ENCODE measurements around the gene MAPK8IP2.
"Not testable (repeated sequence)": the region's sequence is repeated elsewhere in the genome, so short reads cannot be mapped to it uniquely, and the experiment has no call there.

- not testable (repeated sequence) for TF ChIP-seq FOXM1 (IDR thresholded peaks at IDR 0.05; ENCODE audit: low read depth, low read length); CREB1 (IDR thresholded peaks at IDR 0.05; ENCODE audit: low read depth); POLR2AphosphoS5 (IDR thresholded peaks at IDR 0.05; ENCODE audit: low read length); SREBF2 (IDR thresholded peaks at IDR 0.05; ENCODE audit: low read length); SMC3 (IDR thresholded peaks at IDR 0.05; ENCODE audit: borderline replicate concordance, low read length)
- TF ChIP-seq, protein P1, sequence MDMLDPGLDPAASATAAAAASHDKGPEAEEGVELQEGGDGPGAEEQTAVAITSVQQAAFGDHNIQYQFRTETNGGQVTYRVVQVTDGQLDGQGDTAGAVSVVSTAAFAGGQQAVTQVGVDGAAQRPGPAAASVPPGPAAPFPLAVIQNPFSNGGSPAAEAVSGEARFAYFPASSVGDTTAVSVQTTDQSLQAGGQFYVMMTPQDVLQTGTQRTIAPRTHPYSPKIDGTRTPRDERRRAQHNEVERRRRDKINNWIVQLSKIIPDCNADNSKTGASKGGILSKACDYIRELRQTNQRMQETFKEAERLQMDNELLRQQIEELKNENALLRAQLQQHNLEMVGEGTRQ (IDR thresholded peaks at IDR 0.05; ENCODE audit: borderline replicate concordance, low read depth, low read length), result not testable (repeated sequence)
- TF ChIP-seq, protein P2, sequence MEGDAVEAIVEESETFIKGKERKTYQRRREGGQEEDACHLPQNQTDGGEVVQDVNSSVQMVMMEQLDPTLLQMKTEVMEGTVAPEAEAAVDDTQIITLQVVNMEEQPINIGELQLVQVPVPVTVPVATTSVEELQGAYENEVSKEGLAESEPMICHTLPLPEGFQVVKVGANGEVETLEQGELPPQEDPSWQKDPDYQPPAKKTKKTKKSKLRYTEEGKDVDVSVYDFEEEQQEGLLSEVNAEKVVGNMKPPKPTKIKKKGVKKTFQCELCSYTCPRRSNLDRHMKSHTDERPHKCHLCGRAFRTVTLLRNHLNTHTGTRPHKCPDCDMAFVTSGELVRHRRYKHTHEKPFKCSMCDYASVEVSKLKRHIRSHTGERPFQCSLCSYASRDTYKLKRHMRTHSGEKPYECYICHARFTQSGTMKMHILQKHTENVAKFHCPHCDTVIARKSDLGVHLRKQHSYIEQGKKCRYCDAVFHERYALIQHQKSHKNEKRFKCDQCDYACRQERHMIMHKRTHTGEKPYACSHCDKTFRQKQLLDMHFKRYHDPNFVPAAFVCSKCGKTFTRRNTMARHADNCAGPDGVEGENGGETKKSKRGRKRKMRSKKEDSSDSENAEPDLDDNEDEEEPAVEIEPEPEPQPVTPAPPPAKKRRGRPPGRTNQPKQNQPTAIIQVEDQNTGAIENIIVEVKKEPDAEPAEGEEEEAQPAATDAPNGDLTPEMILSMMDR (IDR thresholded peaks at IDR 0.05 in 2 of 3, conservative IDR thresholded peaks at IDR 0.05 in 1 of 3; ENCODE audit: control insufficient read depth in 2 of 3, extremely low read depth in 1 of 3, insufficient read depth in 1 of 3, low read depth in 3 of 3, low read length in 3 of 3), result not testable (repeated sequence)
- TF ChIP-seq, protein P3, sequence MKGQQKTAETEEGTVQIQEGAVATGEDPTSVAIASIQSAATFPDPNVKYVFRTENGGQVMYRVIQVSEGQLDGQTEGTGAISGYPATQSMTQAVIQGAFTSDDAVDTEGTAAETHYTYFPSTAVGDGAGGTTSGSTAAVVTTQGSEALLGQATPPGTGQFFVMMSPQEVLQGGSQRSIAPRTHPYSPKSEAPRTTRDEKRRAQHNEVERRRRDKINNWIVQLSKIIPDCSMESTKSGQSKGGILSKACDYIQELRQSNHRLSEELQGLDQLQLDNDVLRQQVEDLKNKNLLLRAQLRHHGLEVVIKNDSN (IDR thresholded peaks at IDR 0.05; ENCODE audit: borderline replicate concordance, extremely low read length, insufficient read depth, low read depth, low read length), result not testable (repeated sequence)
- TF ChIP-seq, protein P4, sequence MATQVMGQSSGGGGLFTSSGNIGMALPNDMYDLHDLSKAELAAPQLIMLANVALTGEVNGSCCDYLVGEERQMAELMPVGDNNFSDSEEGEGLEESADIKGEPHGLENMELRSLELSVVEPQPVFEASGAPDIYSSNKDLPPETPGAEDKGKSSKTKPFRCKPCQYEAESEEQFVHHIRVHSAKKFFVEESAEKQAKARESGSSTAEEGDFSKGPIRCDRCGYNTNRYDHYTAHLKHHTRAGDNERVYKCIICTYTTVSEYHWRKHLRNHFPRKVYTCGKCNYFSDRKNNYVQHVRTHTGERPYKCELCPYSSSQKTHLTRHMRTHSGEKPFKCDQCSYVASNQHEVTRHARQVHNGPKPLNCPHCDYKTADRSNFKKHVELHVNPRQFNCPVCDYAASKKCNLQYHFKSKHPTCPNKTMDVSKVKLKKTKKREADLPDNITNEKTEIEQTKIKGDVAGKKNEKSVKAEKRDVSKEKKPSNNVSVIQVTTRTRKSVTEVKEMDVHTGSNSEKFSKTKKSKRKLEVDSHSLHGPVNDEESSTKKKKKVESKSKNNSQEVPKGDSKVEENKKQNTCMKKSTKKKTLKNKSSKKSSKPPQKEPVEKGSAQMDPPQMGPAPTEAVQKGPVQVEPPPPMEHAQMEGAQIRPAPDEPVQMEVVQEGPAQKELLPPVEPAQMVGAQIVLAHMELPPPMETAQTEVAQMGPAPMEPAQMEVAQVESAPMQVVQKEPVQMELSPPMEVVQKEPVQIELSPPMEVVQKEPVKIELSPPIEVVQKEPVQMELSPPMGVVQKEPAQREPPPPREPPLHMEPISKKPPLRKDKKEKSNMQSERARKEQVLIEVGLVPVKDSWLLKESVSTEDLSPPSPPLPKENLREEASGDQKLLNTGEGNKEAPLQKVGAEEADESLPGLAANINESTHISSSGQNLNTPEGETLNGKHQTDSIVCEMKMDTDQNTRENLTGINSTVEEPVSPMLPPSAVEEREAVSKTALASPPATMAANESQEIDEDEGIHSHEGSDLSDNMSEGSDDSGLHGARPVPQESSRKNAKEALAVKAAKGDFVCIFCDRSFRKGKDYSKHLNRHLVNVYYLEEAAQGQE (IDR thresholded peaks at IDR 0.05; ENCODE audit: low read depth, low read length), result not testable (repeated sequence)
Observed at GRCh38 chr22:50643821-50644101, 43.2 kb downstream of the MAPK8IP2 start.
